Psoas muscle (tissue), 8 donors: ENCODE results near the gene ADCYAP1R1. TPM values are rescaled to one million over a fixed set of nuclear protein-coding genes. Genes with fewer than 3 reads are reported as not detected.

ENCODE experiments used
- ATAC-seq, 4 donors: fragments of 200-7000 bp; cut with Tn5 transposase; one replicate each; pipeline ENCODE4 v1.9.1; 2020; ENCODE audit warnings: moderate library complexity in 3 of 4, mild to moderate bottlenecking in 2 of 4
- DNase-seq, 2 donors: peaks; one replicate each; pipeline ENCODE4 v3.0.0-alpha.2; 2020
- H3K27ac ChIP-seq: fragments of 200-600 bp; one replicate; pipeline ENCODE4 v1.8.0; 2022
- H3K27me3 ChIP-seq, 3 donors: fragments of 200-600 bp in 1 of 3; one replicate each; pipeline versions ENCODE4 v1.6.1 to v1.8.0; 2013 to 2022; ENCODE audit warnings: low read length in 2 of 3, mild to moderate bottlenecking in 2 of 3, moderate library complexity in 1 of 3; ENCODE audit not compliant: insufficient read depth in 3 of 3
- H3K36me3 ChIP-seq, 2 donors: fragments of 200-600 bp in 1 of 2; one replicate each; pipeline versions ENCODE4 v1.6.1 to v1.8.0; 2013 to 2022; ENCODE audit warnings: low read depth in 1 of 2, mild to moderate bottlenecking in 1 of 2, moderate library complexity in 1 of 2; ENCODE audit not compliant: insufficient read depth in 1 of 2
- H3K4me1 ChIP-seq: fragments of 200-600 bp; one replicate; pipeline ENCODE4 v1.8.0; 2022
- H3K4me3 ChIP-seq: fragments of 200-600 bp; one replicate; pipeline ENCODE4 v1.8.0; 2022; ENCODE audit warnings: mild to moderate bottlenecking
- H3K9me3 ChIP-seq: fragments of 200-600 bp; one replicate; pipeline ENCODE4 v1.8.0; 2022
- CTCF ChIP-seq: fragments of 200-600 bp; IDR thresholded peaks from one replicate; pipeline ENCODE4 v1.8.0; 2022; ENCODE audit warnings: antibody characterized with exemption
- WGBS, 3 donors: extraction: QIAGEN DNeasy Blood & Tissue Kit; methylation state at CpG; one replicate each; pipeline versions ENCODE4 v1.1.6 to v1.1.7; 2013; 5-methylcytosine and 5-hydroxymethylcytosine counted together
- intact Hi-C, 2 donors: fragments of 100-400 bp; cut with DNase I; formaldehyde crosslinking; loops; one replicate each; pipeline versions ENCODE4 v1.11.0 to v1.14.2; 2022
- polyA plus RNA-seq, 3 donors: library from polyadenylated mRNA; stranded (reverse); fragments of 200-250 nt; gene quantifications; one replicate each; pipeline ENCODE4 v1.2.3, GENCODE V29; 2013
- total RNA-seq, 4 donors: library from RNA; stranded (reverse); fragmentation: NEBNext Ultra II Directional in 2 of 4; extraction: Animal tissue kit (Norgen Biotek cat#: 25700) in 2 of 4; gene quantifications; one replicate each; pipeline versions ENCODE4 v1.2.1 to v1.2.4, GENCODE V29; 2021 to 2023
- donor health status: healthy with polysubstance abuse.
- donor health status: DM: no; HTN: no; CAD: no; lungs with moderate emphysema.
- donor health status: Bipolar disorder and iron deficiency.
- donor health status: healthy.
- donor health status: DM: yes; HTN: yes; CAD: no.
- donor health status: DM: no; HTN: no; CAD: no.
- donor health status: DM: no; HTN: no; CAD: no.
- donor health status: DM: yes; HTN: yes; CAD: no.

ADCYAP1R1 gene
- total and polyA plus RNA-seq, 7 donors: 0.40 to 6.6 (median 1.2) TPM

- ATAC-seq: peak in 1 of 4 donors; percentile 21
- Histone ChIP-seq H3K9me3 (no peaks in the 10 kb centered on the region), H3K4me3 (peak overlapping the region; percentile 62), H3K27ac (no peak overlapping the region), H3K27me3 (peaks cover 0 to 27% (median 16%) of the 10 kb centered on the region in 3 donors), H3K36me3 (no peaks in the 10 kb centered on the region), H3K4me1 (no peaks in the 10 kb centered on the region)
- WGBS, 3 donors: 1 to 2% (median 1%) methylated on average over 26 to 52 of the region's 52 CpGs
- no peak for DNase-seq
- TF ChIP-seq CTCF: no peak
- intact Hi-C loops: no loop called here
These were observed 356 bp downstream of the ADCYAP1R1 start for GRCh38 chr7:31052487-31052840.

- Histone ChIP-seq H3K27ac (no peak overlapping the region), H3K9me3 (no peaks in the 10 kb centered on the region), H3K4me1 (no peaks in the 10 kb centered on the region), H3K36me3 (no peaks in the 10 kb centered on the region), H3K4me3 (peak overlapping the region; percentile 62), H3K27me3 (peaks cover 0 to 27% (median 16%) of the 10 kb centered on the region in 3 donors)
- intact Hi-C loops: no loop called here
- DNase-seq (no peak), ATAC-seq (no peak)
- TF ChIP-seq CTCF: no peak
- 5 to 8% (median 6%) methylated on average over 45 to 50 of the region's 50 CpGs for WGBS, 3 donors
These were observed 913 bp downstream of the ADCYAP1R1 start for GRCh38 chr7:31052841-31053601.

GRCh38 chr7:31053986-31054385 is 1.9 kb downstream of the ADCYAP1R1 start:
- peaks cover 0 to 27% (median 16%) of the 10 kb centered on the region in 3 donors for H3K27me3 ChIP-seq
- no peaks in the 10 kb centered on the region for H3K9me3 ChIP-seq
- TF ChIP-seq CTCF: no peak
- H3K36me3 ChIP-seq: no peaks in the 10 kb centered on the region
- H3K4me3 ChIP-seq: peak overlapping the region; percentile 62
- H3K4me1 ChIP-seq: no peaks in the 10 kb centered on the region
- no peak overlapping the region for H3K27ac ChIP-seq
- intact Hi-C loops: loop anchor here in 1 of 2 donors (2.0 kb wide), 1 partner anchor 39 kb away; no protein-coding TSS in a partner anchor
- ATAC-seq: no peak
- WGBS, 3 donors: 88% methylated on average over 5 of the region's 5 CpGs
- no peak for DNase-seq

GRCh38 chr7:31054608-31055278 is 2.6 kb downstream of the ADCYAP1R1 start:
- no peak for ATAC-seq
- TF ChIP-seq CTCF: no peak
- Histone ChIP-seq H3K4me1 (no peaks in the 10 kb centered on the region), H3K27me3 (peaks cover 0 to 27% (median 16%) of the 10 kb centered on the region in 3 donors), H3K27ac (no peak overlapping the region), H3K36me3 (no peaks in the 10 kb centered on the region), H3K9me3 (no peaks in the 10 kb centered on the region), H3K4me3 (no peak overlapping the region)
- intact Hi-C loops: loop anchor here in 1 of 2 donors (2.0 kb wide), 1 partner anchor 40 kb away; no protein-coding TSS in a partner anchor
- 75 to 76% (median 75%) methylated on average over 11 of the region's 11 CpGs for WGBS, 3 donors
- DNase-seq: no peak
